Vagina (tissue), 2 donors: ENCODE measurements around the gene MAP3K20. TPM values are rescaled to one million over a fixed set of nuclear protein-coding genes. Genes with fewer than 3 reads are reported as not detected.

Experiments used
- DNase-seq, 2 donors: peaks; one replicate each; pipeline ENCODE4 v3.0.0-alpha.2; 2017; ENCODE audit errors: extremely low spot score in 2 of 2
- H3K27ac ChIP-seq: fragments of 200-600 bp; sonication (generic); one replicate; pipeline ENCODE4 v1.5.1; 2019
- H3K27me3 ChIP-seq: fragments of 200-600 bp; sonication (generic); one replicate; pipeline ENCODE4 v1.5.1; 2019
- H3K36me3 ChIP-seq, 2 donors: fragments of 200-600 bp; sonication (generic); one replicate each; pipeline ENCODE4 v1.5.1; 2017 to 2019
- H3K4me1 ChIP-seq: fragments of 200-600 bp; sonication (generic); one replicate; pipeline ENCODE4 v1.5.1; 2019
- H3K4me3 ChIP-seq, 2 donors: fragments of 200-600 bp; sonication (generic); 1 replicate in 1 of 2; 2 replicates in 1 of 2; pipeline ENCODE4 v1.5.1; 2016 to 2019
- H3K9me3 ChIP-seq: fragments of 200-600 bp; sonication (generic); one replicate; pipeline ENCODE4 v1.5.1; 2019
- CTCF ChIP-seq, 3 experiments: fragments of 450-650 bp in 2 of 3; fragments of 200-600 bp in 1 of 3; sonication (generic) in 1 of 3; IDR thresholded peaks; one replicate each; pipeline ENCODE4 v1.5.1; 2017 to 2019; ENCODE audit warnings: antibody characterized with exemption in 3 of 3, mild to moderate bottlenecking in 2 of 3, moderate library complexity in 2 of 3
- POLR2A ChIP-seq, 2 donors: fragments of 450-650 bp; IDR thresholded peaks; one replicate each; pipeline ENCODE4 v1.6.1; 2017; ENCODE audit warnings: antibody characterized with exemption in 2 of 2, mild to moderate bottlenecking in 2 of 2, moderate library complexity in 2 of 2
- POLR2AphosphoS5 ChIP-seq, 2 donors: sonication (generic); formaldehyde crosslinking; IDR thresholded peaks; one replicate each; pipeline ENCODE4 v1.9.0; 2017; ENCODE audit warnings: antibody characterized with exemption in 2 of 2, mild to moderate bottlenecking in 2 of 2, low read depth in 1 of 2; ENCODE audit not compliant: insufficient read depth in 1 of 2
- intact Hi-C: fragments of 100-400 bp; cut with DNase I; formaldehyde crosslinking; loops from one replicate; pipeline ENCODE4 v1.15.1; 2023
- total RNA-seq: library from RNA; depleted of rRNA; stranded (reverse); fragments of >200 nt; gene quantifications from one replicate; pipeline ENCODE4 v1.2.3, GENCODE V29; 2016

MAP3K20 gene
- total RNA-seq, 1 donor from 2014 or later, result 59.4 TPM

- TF ChIP-seq POLR2AphosphoS5 (IDR thresholded peaks at IDR 0.05; ENCODE audit: insufficient read depth in 1 of 2, low read depth in 1 of 2) (no peak), CTCF (IDR thresholded peaks at IDR 0.05) (no peak), POLR2A (IDR thresholded peaks at IDR 0.05) (no peak)
- no peak for DNase-seq
- no peaks in the 10 kb centered on the region for H3K4me1 ChIP-seq
- intact Hi-C loops, result loop anchor here (10.0 kb wide), 1 partner anchor 969 kb away; no protein-coding TSS in a partner anchor
- no peaks in the 10 kb centered on the region for H3K9me3 ChIP-seq
- H3K4me3 ChIP-seq, result no peak overlapping the region
- H3K36me3 ChIP-seq, result peaks cover 0 to 29% of the 10 kb centered on the region in 2 donors
- no peaks in the 10 kb centered on the region for H3K27me3 ChIP-seq
- H3K27ac ChIP-seq, result no peak overlapping the region
Observed at GRCh38 chr2:173235947-173236803, 160.5 kb downstream of the MAP3K20 start.

GRCh38 chr2:173238385-173238784 lies 162.7 kb downstream of the MAP3K20 start:
- Histone ChIP-seq H3K9me3 (no peaks in the 10 kb centered on the region), H3K36me3 (peaks cover 0 to 18% of the 10 kb centered on the region in 2 donors), H3K4me3 (no peak overlapping the region), H3K27ac (no peak overlapping the region), H3K4me1 (no peaks in the 10 kb centered on the region), H3K27me3 (no peaks in the 10 kb centered on the region)
- DNase-seq, result no peak
- intact Hi-C loops, result loop anchor here (10.0 kb wide), 1 partner anchor 966 kb away; no protein-coding TSS in a partner anchor
- TF ChIP-seq POLR2AphosphoS5 (IDR thresholded peaks at IDR 0.05; ENCODE audit: insufficient read depth in 1 of 2, low read depth in 1 of 2) (no peak), CTCF (IDR thresholded peaks at IDR 0.05) (no peak), POLR2A (IDR thresholded peaks at IDR 0.05) (no peak)

- Histone ChIP-seq H3K27ac (no peak overlapping the region), H3K4me3 (no peak overlapping the region), H3K36me3 (peaks cover 0 to 18% of the 10 kb centered on the region in 2 donors), H3K9me3 (no peaks in the 10 kb centered on the region), H3K27me3 (no peaks in the 10 kb centered on the region), H3K4me1 (no peaks in the 10 kb centered on the region)
- intact Hi-C loops, result loop anchor here (10.0 kb wide), 1 partner anchor 966 kb away; no protein-coding TSS in a partner anchor
- no peak for TF ChIP-seq CTCF (IDR thresholded peaks at IDR 0.05)
- no peak for TF ChIP-seq POLR2A (IDR thresholded peaks at IDR 0.05)
- no peak for TF ChIP-seq POLR2AphosphoS5 (IDR thresholded peaks at IDR 0.05; ENCODE audit: insufficient read depth in 1 of 2, low read depth in 1 of 2)
- DNase-seq, result no peak
Observed at GRCh38 chr2:173238831-173239230, 163.2 kb downstream of the MAP3K20 start.

- DNase-seq, result no peak
- H3K27ac ChIP-seq, result no peak overlapping the region
- H3K4me3 ChIP-seq, result no peak overlapping the region
- peaks cover 0 to 18% of the 10 kb centered on the region in 2 donors for H3K36me3 ChIP-seq
- TF ChIP-seq CTCF (IDR thresholded peaks at IDR 0.05) (no peak), POLR2A (IDR thresholded peaks at IDR 0.05) (no peak), POLR2AphosphoS5 (IDR thresholded peaks at IDR 0.05; ENCODE audit: insufficient read depth in 1 of 2, low read depth in 1 of 2) (no peak)
- intact Hi-C loops, result loop anchor here (10.0 kb wide), 1 partner anchor 965 kb away; no protein-coding TSS in a partner anchor
- H3K9me3 ChIP-seq, result no peaks in the 10 kb centered on the region
- no peaks in the 10 kb centered on the region for H3K27me3 ChIP-seq
- no peaks in the 10 kb centered on the region for H3K4me1 ChIP-seq
Observed at GRCh38 chr2:173239644-173240043, 164.0 kb downstream of the MAP3K20 start.

- peaks cover 0 to 16% of the 10 kb centered on the region in 2 donors for H3K36me3 ChIP-seq
- H3K27me3 ChIP-seq, result no peaks in the 10 kb centered on the region
- intact Hi-C loops, result no loop called here
Observed at GRCh38 chr2:173240083-173240482, 164.4 kb downstream of the MAP3K20 start.

More at GRCh38 chr2:173240083-173240482, 164.4 kb downstream of the MAP3K20 start:
- Histone ChIP-seq H3K9me3 (no peaks in the 10 kb centered on the region), H3K4me1 (no peaks in the 10 kb centered on the region), H3K27ac (no peak overlapping the region), H3K4me3 (no peak overlapping the region)
- TF ChIP-seq POLR2AphosphoS5 (IDR thresholded peaks at IDR 0.05; ENCODE audit: insufficient read depth in 1 of 2, low read depth in 1 of 2), result no peak
- TF ChIP-seq CTCF (IDR thresholded peaks at IDR 0.05), result no peak
- no peak for TF ChIP-seq POLR2A (IDR thresholded peaks at IDR 0.05)
- no peak for DNase-seq
